H1 (cell line): ENCODE data around the gene HOMER2. TPM values are rescaled to one million over a fixed set of nuclear protein-coding genes. Genes with fewer than 3 reads are reported as not detected.

Source experiments
- CREB1 ChIP-seq: IDR thresholded peaks from 2 replicates; pipeline ENCODE4 v1.6.1; 2012; ENCODE audit warnings: inconsistent platforms
- CTCF ChIP-seq, 3 experiments: IDR thresholded peaks; 1 replicate in 2 of 3; 2 replicates in 1 of 3; pipeline versions ENCODE4 v1.5.1 to v1.6.1; 2011; ENCODE audit warnings: low read length in 3 of 3, mild to moderate bottlenecking in 3 of 3, inconsistent platforms in 2 of 3, low read depth in 1 of 3, moderate library complexity in 1 of 3; ENCODE audit not compliant: insufficient read depth in 1 of 3; ENCODE audit errors: control extremely low read depth in 1 of 3
- EP300 ChIP-seq, 2 experiments: IDR thresholded peaks; 1 replicate in 1 of 2; 2 replicates in 1 of 2; pipeline ENCODE4 v1.6.1; 2011 to 2012; ENCODE audit warnings: low read depth in 2 of 2, low read length in 2 of 2, mild to moderate bottlenecking in 2 of 2, borderline replicate concordance in 1 of 2, inconsistent platforms in 1 of 2, moderate library complexity in 1 of 2
- polyA plus RNA-seq, 7 experiments: library from polyadenylated mRNA; depleted of rRNA in 3 of 7; stranded (reverse) in 5 of 7; unstranded in 2 of 7; fragments of >200 nt in 5 of 7; fragments of 200-250 nt in 2 of 7; gene quantifications; 1 replicate in 5 of 7; 2 replicates in 1 of 7; 4 replicates in 1 of 7; pipeline versions ENCODE4 v1.2.1 to v1.2.3, GENCODE V29; 2011 to 2013; ENCODE audit warnings: missing spikeins in 2 of 7, mixed read lengths in 2 of 7
- total RNA-seq: library from RNA; stranded (reverse); fragmentation: NEBNext Ultra II Directional; extraction: Animal tissue kit (Norgen Biotek cat#: 25700); gene quantifications from 2 replicates; pipeline ENCODE4 v1.2.1, GENCODE V29; 2021

Gene HOMER2
- total and polyA plus RNA-seq, 2 of the 8 experiments (the other 6 are each of a cell fraction or from before 2014, with no cell fraction given): 12.5 to 27.6 TPM

- TF ChIP-seq CTCF (IDR thresholded peaks at IDR 0.05; ENCODE audit: control extremely low read depth in 1 of 3, insufficient read depth in 1 of 3, low read depth in 1 of 3, low read length in 3 of 3) (no peak), EP300 (IDR thresholded peaks at IDR 0.05; ENCODE audit: borderline replicate concordance in 1 of 2, low read depth in 2 of 2, low read length in 2 of 2) (no peak), CREB1 (no peak)
- TF ChIP-seq, all 59 proteins: peak for 0
Observed at GRCh38 chr15:82882273-82882928, 70.1 kb downstream of the HOMER2 start (continued).
